Measurements from ENCODE around the gene VPS39. TPM values are rescaled to one million over a fixed set of nuclear protein-coding genes. Genes with fewer than 3 reads are reported as not detected.

The VPS39 gene
- total RNA-seq, 1 donor from 2014 or later: 66.9 TPM

DNA sequence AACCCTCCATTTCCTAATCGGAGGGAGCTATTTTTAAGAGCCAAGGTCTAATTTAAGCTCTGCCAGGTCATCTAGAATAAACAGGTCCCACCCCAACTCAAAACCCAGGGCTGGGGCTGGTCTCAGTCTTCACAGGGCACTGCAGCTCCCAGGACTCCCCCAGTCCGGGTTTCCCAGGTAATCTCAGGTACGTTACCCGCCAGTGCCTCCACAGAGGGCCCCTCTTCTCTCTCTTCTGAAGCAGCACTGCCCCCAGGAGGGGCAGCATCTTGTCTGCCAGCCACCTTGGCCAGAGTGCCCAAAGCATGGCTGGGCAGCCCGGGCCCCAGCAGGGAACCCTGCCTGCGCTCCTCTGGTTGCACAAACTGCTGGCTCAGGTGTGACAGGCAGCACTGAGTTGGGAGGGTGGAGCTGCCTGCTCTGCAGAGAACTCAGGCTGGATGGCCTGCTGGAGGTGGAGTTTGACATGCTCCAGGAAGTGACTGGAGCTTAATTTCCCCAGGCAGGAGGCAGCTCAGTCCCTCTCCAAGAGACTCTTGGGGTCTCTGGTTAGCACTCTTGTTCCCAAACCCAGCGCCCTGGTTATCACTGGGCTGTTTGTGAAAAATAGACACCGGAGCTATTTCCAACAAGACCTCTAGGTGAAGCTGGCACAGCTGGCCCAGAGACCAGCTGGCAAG is 51.7 kb downstream of the VPS39 start, which contains the start of gene PLA2G4F:
TSS of gene PLA2G4F (minus strand) at position 394 of the 680 bp plus-strand sequence. CDS start at position 307, 87 bp downstream.
- Mint-ChIP-seq H3K27me3 (ENCODE audit: insufficient read depth, low read depth) (peaks cover 7% of the 10 kb centered on the region), H3K36me3 (peaks cover 9% of the 10 kb centered on the region)
- TF ChIP-seq EZH2phosphoT487 (IDR thresholded peaks at IDR 0.05): no peak
- TF ChIP-seq, protein P1, sequence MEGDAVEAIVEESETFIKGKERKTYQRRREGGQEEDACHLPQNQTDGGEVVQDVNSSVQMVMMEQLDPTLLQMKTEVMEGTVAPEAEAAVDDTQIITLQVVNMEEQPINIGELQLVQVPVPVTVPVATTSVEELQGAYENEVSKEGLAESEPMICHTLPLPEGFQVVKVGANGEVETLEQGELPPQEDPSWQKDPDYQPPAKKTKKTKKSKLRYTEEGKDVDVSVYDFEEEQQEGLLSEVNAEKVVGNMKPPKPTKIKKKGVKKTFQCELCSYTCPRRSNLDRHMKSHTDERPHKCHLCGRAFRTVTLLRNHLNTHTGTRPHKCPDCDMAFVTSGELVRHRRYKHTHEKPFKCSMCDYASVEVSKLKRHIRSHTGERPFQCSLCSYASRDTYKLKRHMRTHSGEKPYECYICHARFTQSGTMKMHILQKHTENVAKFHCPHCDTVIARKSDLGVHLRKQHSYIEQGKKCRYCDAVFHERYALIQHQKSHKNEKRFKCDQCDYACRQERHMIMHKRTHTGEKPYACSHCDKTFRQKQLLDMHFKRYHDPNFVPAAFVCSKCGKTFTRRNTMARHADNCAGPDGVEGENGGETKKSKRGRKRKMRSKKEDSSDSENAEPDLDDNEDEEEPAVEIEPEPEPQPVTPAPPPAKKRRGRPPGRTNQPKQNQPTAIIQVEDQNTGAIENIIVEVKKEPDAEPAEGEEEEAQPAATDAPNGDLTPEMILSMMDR (IDR thresholded peaks at IDR 0.05): no peak
- TF ChIP-seq EZH2 (IDR thresholded peaks at IDR 0.05): no peak

DNA sequence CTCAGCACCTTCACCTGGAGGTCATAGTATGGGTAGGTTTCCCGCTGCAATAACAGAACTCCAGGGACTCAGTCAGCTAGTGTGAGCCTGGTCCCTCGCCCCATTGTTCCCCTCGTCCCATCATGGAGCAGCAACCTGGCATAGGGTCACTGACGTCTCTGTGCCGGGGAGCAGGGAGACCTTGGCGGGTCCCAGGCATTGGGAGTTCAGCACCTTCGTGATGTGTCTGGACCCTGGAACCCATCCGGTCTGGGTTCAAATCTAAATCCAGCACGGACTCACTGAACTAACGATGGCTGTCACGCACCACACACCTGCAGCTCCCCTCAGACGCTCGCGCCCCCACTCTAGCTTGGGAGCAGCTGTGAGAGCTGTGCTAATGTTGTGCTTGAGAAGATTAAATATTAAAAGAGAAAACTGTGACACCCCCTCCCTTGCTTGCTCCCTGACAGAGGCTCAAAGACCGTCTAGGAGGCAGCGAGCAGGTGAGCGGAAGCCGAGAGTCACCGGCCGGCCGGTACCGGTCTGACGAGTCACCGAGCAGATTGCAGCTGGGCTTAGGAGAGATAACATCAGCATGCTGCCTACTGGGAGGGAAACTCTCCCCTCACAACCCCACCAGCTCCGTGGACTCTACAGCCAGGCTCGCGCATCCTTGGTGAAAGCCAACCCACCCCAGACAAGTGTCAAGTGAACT is 52.4 kb downstream of the VPS39 start:
- Mint-ChIP-seq H3K27ac (no peak overlapping the region), H3K4me3 (no peak overlapping the region), H3K36me3 (peaks cover 6% of the 10 kb centered on the region)

More for the DNA sequence above, 51.7 kb downstream of the VPS39 start, which contains the start of gene PLA2G4F:
- Histone ChIP-seq H3K27me3 (no peaks in the 10 kb centered on the region), H3K4me3 (no peak within 1 kb of the TSS), H3K36me3 (no peaks in the 10 kb centered on the region), H2AFZ (replicated peaks) (no peak within 1 kb of the TSS), H3K4me2 (no peak within 1 kb of the TSS), H3K9ac (no peak within 1 kb of the TSS), H3F3A (ENCODE audit: low read depth) (no peaks in the 10 kb centered on the region), H3K9me3 (ENCODE audit: low read depth) (no peaks in the 10 kb centered on the region), H3K27ac (no peak within 1 kb of the TSS), H3K4me1 (no peaks in the 10 kb centered on the region), H4K20me1 (ENCODE audit: low read depth) (no peaks in the 10 kb centered on the region), H3K79me2 (ENCODE audit: low read depth) (no peaks in the 10 kb centered on the region)
- Mint-ChIP-seq H3K4me3 (no peak within 1 kb of the TSS), H3K27ac (no peak within 1 kb of the TSS), H3K4me1 (peaks cover 6% of the 10 kb centered on the region), H3K9me3 (no peaks in the 10 kb centered on the region)
- DNase-seq (ENCODE audit: low spot score): no peak

DNA sequence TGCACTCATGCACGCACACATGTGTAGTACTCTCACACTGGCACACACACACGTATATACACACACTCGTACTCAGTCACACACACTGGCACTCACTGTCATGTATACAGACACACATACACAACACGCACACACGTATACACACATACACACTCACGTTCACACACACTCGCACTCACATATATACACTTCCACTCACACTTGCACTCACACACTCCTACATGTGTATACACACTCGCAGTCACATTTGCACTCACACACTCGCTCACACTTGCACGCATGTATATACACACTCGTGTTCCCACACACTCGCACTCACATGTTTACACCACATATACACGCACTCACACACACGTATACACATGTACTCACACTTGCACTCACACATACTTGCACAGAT is 53.1 kb downstream of the VPS39 start:
- H3K9ac ChIP-seq: no peak overlapping the region
- H3K4me2 ChIP-seq: no peak overlapping the region
- Mint-ChIP-seq H3K9me3 (no peaks in the 10 kb centered on the region), H3K27me3 (ENCODE audit: insufficient read depth, low read depth) (peaks cover 7% of the 10 kb centered on the region), H3K4me1 (peaks cover 4% of the 10 kb centered on the region), H3K27ac (no peak overlapping the region), H3K4me3 (no peak overlapping the region), H3K36me3 (peaks cover 5% of the 10 kb centered on the region)
- no peak overlapping the region for H3K4me3 ChIP-seq
- TF ChIP-seq, protein P1 (IDR thresholded peaks at IDR 0.05): no peak
- TF ChIP-seq EZH2phosphoT487 (IDR thresholded peaks at IDR 0.05): no peak
- no peak for TF ChIP-seq EZH2 (IDR thresholded peaks at IDR 0.05)
- no peak overlapping the region for H3K27ac ChIP-seq
- DNase-seq (ENCODE audit: low spot score): no peak
- no peaks in the 10 kb centered on the region for H3F3A ChIP-seq (ENCODE audit: low read depth)
- H2AFZ ChIP-seq (replicated peaks): no peak overlapping the region
- no peaks in the 10 kb centered on the region for H4K20me1 ChIP-seq (ENCODE audit: low read depth)
- no peaks in the 10 kb centered on the region for H3K27me3 ChIP-seq
- H3K9me3 ChIP-seq (ENCODE audit: low read depth): no peaks in the 10 kb centered on the region
- no peaks in the 10 kb centered on the region for H3K4me1 ChIP-seq
- H3K79me2 ChIP-seq (ENCODE audit: low read depth): no peaks in the 10 kb centered on the region
- H3K36me3 ChIP-seq: no peaks in the 10 kb centered on the region

More for the DNA sequence above, 52.4 kb downstream of the VPS39 start:
- Histone ChIP-seq H3K4me3 (no peak overlapping the region), H3K27me3 (no peaks in the 10 kb centered on the region), H2AFZ (replicated peaks) (no peak overlapping the region), H3K4me2 (no peak overlapping the region), H3K4me1 (no peaks in the 10 kb centered on the region), H4K20me1 (ENCODE audit: low read depth) (no peaks in the 10 kb centered on the region), H3K79me2 (ENCODE audit: low read depth) (no peaks in the 10 kb centered on the region), H3K9me3 (ENCODE audit: low read depth) (no peaks in the 10 kb centered on the region), H3K27ac (no peak overlapping the region), H3F3A (ENCODE audit: low read depth) (no peaks in the 10 kb centered on the region), H3K9ac (no peak overlapping the region), H3K36me3 (no peaks in the 10 kb centered on the region)
- Mint-ChIP-seq H3K9me3 (no peaks in the 10 kb centered on the region), H3K4me1 (peaks cover 6% of the 10 kb centered on the region), H3K27me3 (ENCODE audit: insufficient read depth, low read depth) (peaks cover 7% of the 10 kb centered on the region)
- no peak for DNase-seq (ENCODE audit: low spot score)
- TF ChIP-seq EZH2 (IDR thresholded peaks at IDR 0.05) (no peak), EZH2phosphoT487 (IDR thresholded peaks at IDR 0.05) (no peak)
- TF ChIP-seq, protein P1 (IDR thresholded peaks at IDR 0.05): no peak
